H9 (cell line): ENCODE results near the gene FOXG1. TPM values are rescaled to one million over a fixed set of nuclear protein-coding genes. Genes with fewer than 3 reads are reported as not detected.

Experiments
- DNase-seq: peaks from one replicate; pipeline ENCODE4 v3.0.0-alpha.2; 2017
- H2AFZ ChIP-seq: one replicate; pipeline ENCODE4 v1.6.1; 2013; ENCODE audit warnings: mild to moderate bottlenecking, low read length, control low read depth, moderate library complexity
- H2AK5ac ChIP-seq: 2 replicates; pipeline ENCODE4 v1.6.1; 2013; ENCODE audit warnings: low read length, control low read depth, mixed read lengths; ENCODE audit not compliant: insufficient read length
- H2BK120ac ChIP-seq: one replicate; pipeline ENCODE4 v1.6.1; 2013; ENCODE audit warnings: low read depth, mild to moderate bottlenecking, low read length, control low read depth, inconsistent platforms; ENCODE audit not compliant: poor library complexity, severe bottlenecking
- H2BK12ac ChIP-seq: 2 replicates; pipeline ENCODE4 v1.6.1; 2013; ENCODE audit warnings: low read length, control low read depth, mixed read lengths, low read depth; ENCODE audit not compliant: insufficient read length
- H2BK15ac ChIP-seq: 2 replicates; pipeline ENCODE4 v1.6.1; 2013; ENCODE audit warnings: low read depth, low read length, control low read depth
- H2BK20ac ChIP-seq: one replicate; pipeline ENCODE4 v1.6.1; 2013; ENCODE audit warnings: low read depth, mild to moderate bottlenecking, low read length, control low read depth, inconsistent platforms; ENCODE audit not compliant: poor library complexity, severe bottlenecking
- H2BK5ac ChIP-seq: 2 replicates; pipeline ENCODE4 v1.6.1; 2013; ENCODE audit warnings: low read length, control low read depth, mixed read lengths; ENCODE audit not compliant: insufficient read length
- H3K14ac ChIP-seq: 2 replicates; pipeline ENCODE4 v1.6.1; 2013; ENCODE audit warnings: low read length, control low read depth; ENCODE audit not compliant: insufficient read depth
- H3K18ac ChIP-seq: 2 replicates; pipeline ENCODE4 v1.6.1; 2013; ENCODE audit warnings: low read depth, mild to moderate bottlenecking, mixed read lengths, low read length, control low read depth; ENCODE audit not compliant: insufficient read length
- H3K23ac ChIP-seq: 2 replicates; pipeline ENCODE4 v1.6.1; 2013; ENCODE audit warnings: low read length, control low read depth, mixed read lengths, low read depth; ENCODE audit not compliant: insufficient read length
- H3K23me2 ChIP-seq: 2 replicates; pipeline ENCODE4 v1.6.1; 2013; ENCODE audit warnings: low read depth, mild to moderate bottlenecking, mixed read lengths, low read length, control low read depth; ENCODE audit not compliant: insufficient read length, poor library complexity, severe bottlenecking
- H3K27ac ChIP-seq: 2 replicates; pipeline ENCODE4 v1.5.1; 2013; ENCODE audit warnings: low read length, control low read depth, mixed read lengths, low read depth; ENCODE audit not compliant: insufficient read length
- H3K27me3 ChIP-seq: 2 replicates; pipeline ENCODE4 v1.6.1; 2013; ENCODE audit warnings: low read length, control low read depth, inconsistent platforms; ENCODE audit not compliant: insufficient read depth
- H3K4ac ChIP-seq: 2 replicates; pipeline ENCODE4 v1.6.1; 2013; ENCODE audit warnings: low read depth, mild to moderate bottlenecking, control low read depth, inconsistent platforms, low read length, moderate library complexity
- H3K4me1 ChIP-seq: 2 replicates; pipeline ENCODE4 v1.6.1; 2013; ENCODE audit warnings: low read length, control low read depth, inconsistent platforms; ENCODE audit not compliant: insufficient read depth
- H3K4me2 ChIP-seq: 2 replicates; pipeline ENCODE4 v1.6.1; 2013; ENCODE audit warnings: low read length, control low read depth, mixed read lengths; ENCODE audit not compliant: insufficient read length, insufficient read depth
- H3K56ac ChIP-seq: 2 replicates; pipeline ENCODE4 v1.6.1; 2013; ENCODE audit warnings: low read depth, mild to moderate bottlenecking, mixed read lengths, low read length, control low read depth; ENCODE audit not compliant: insufficient read length
- H3K79me1 ChIP-seq: 2 replicates; pipeline ENCODE4 v1.6.1; 2013; ENCODE audit warnings: low read depth, mild to moderate bottlenecking, moderate library complexity, low read length, control low read depth, inconsistent platforms; ENCODE audit not compliant: insufficient read depth, poor library complexity, severe bottlenecking
- H3K79me2 ChIP-seq: 2 replicates; pipeline ENCODE4 v1.6.1; 2013; ENCODE audit warnings: low read length, control low read depth, inconsistent platforms; ENCODE audit not compliant: insufficient read depth
- H3K9ac ChIP-seq: 2 replicates; pipeline ENCODE4 v1.6.1; 2013; ENCODE audit warnings: low read length, control low read depth, mixed read lengths; ENCODE audit not compliant: insufficient read length; ENCODE audit errors: extremely low read depth
- H3K9me3 ChIP-seq: one replicate; pipeline ENCODE4 v1.6.1; 2013; ENCODE audit warnings: low read depth, low read length, inconsistent platforms; ENCODE audit not compliant: control insufficient read depth
- H3T11ph ChIP-seq: one replicate; pipeline ENCODE4 v1.6.1; 2013; ENCODE audit warnings: mild to moderate bottlenecking, low read length, control low read depth, inconsistent platforms
- H4K20me1 ChIP-seq: one replicate; pipeline ENCODE4 v1.6.1; 2013; ENCODE audit not compliant: control insufficient read depth, insufficient read length, insufficient read depth
- H4K5ac ChIP-seq: 2 replicates; pipeline ENCODE4 v1.6.1; 2013; ENCODE audit warnings: low read depth, mild to moderate bottlenecking, mixed read lengths, low read length, control low read depth; ENCODE audit not compliant: insufficient read length
- H4K8ac ChIP-seq: replicated peaks from 2 replicates; pipeline ENCODE4 v1.6.1; 2013; ENCODE audit warnings: low read length, control low read depth, mixed read lengths, low read depth; ENCODE audit not compliant: insufficient read length
- H4K91ac ChIP-seq: 2 replicates; pipeline ENCODE4 v1.6.1; 2013; ENCODE audit warnings: low read depth, mild to moderate bottlenecking, moderate library complexity, mixed read lengths, low read length, control low read depth; ENCODE audit not compliant: insufficient read length
- H3K27ac Mint-ChIP-seq, 3 experiments: 2 replicates in 2 of 3; 3 replicates in 1 of 3; pipeline ENCODE4 v1.8.0; 2020 to 2021; ENCODE audit warnings: mixed read lengths in 3 of 3, mild to moderate bottlenecking in 1 of 3, moderate library complexity in 1 of 3
- H3K27me3 Mint-ChIP-seq: 2 replicates; pipeline ENCODE4 v1.8.0; 2021; ENCODE audit warnings: low read depth, mild to moderate bottlenecking, moderate library complexity, mixed read lengths
- H3K36me3 Mint-ChIP-seq, 3 experiments: 2 replicates in 2 of 3; 3 replicates in 1 of 3; pipeline ENCODE4 v1.8.0; 2020 to 2021; ENCODE audit warnings: low read depth in 3 of 3, mixed read lengths in 3 of 3; ENCODE audit not compliant: insufficient read depth in 1 of 3
- H3K4me1 Mint-ChIP-seq, 2 experiments: 2 replicates each; pipeline ENCODE4 v1.8.0; 2020; ENCODE audit warnings: mixed read lengths in 2 of 2
- H3K4me3 Mint-ChIP-seq, 2 experiments: 2 replicates in 1 of 2; 3 replicates in 1 of 2; pipeline ENCODE4 v1.8.0; 2020 to 2021; ENCODE audit warnings: mild to moderate bottlenecking in 2 of 2, mixed read lengths in 2 of 2, moderate library complexity in 1 of 2
- H3K9me3 Mint-ChIP-seq, 2 experiments: 2 replicates in 1 of 2; 3 replicates in 1 of 2; pipeline ENCODE4 v1.8.0; 2020; ENCODE audit warnings: mild to moderate bottlenecking in 2 of 2, mixed read lengths in 2 of 2, moderate library complexity in 1 of 2
- WGBS: extraction: QIAGEN DNeasy Blood & Tissue Kit; methylation state at CpG from one replicate; pipeline ENCODE4 v1.1.7; 2013; ENCODE audit warnings: missing lambda C conversion rate, low lambda C conversion rate, mixed read lengths; ENCODE audit not compliant: insufficient read length; ENCODE audit errors: extremely low coverage; 5-methylcytosine and 5-hydroxymethylcytosine counted together
- total RNA-seq: library from RNA; stranded (reverse); gene quantifications from 2 replicates; pipeline ENCODE4 v1.2.1, GENCODE V29; 2021
- TF ChIP-seq, protein P1 (sequence below): fragments of 200-600 bp; sonication (generic); conservative IDR thresholded peaks from 3 replicates; pipeline ENCODE4 v1.8.0; 2021; ENCODE audit warnings: antibody characterized with exemption, mild to moderate bottlenecking

The FOXG1 gene
- total RNA-seq, 1 experiment from 2014 or later = 0.11 TPM

DNA sequence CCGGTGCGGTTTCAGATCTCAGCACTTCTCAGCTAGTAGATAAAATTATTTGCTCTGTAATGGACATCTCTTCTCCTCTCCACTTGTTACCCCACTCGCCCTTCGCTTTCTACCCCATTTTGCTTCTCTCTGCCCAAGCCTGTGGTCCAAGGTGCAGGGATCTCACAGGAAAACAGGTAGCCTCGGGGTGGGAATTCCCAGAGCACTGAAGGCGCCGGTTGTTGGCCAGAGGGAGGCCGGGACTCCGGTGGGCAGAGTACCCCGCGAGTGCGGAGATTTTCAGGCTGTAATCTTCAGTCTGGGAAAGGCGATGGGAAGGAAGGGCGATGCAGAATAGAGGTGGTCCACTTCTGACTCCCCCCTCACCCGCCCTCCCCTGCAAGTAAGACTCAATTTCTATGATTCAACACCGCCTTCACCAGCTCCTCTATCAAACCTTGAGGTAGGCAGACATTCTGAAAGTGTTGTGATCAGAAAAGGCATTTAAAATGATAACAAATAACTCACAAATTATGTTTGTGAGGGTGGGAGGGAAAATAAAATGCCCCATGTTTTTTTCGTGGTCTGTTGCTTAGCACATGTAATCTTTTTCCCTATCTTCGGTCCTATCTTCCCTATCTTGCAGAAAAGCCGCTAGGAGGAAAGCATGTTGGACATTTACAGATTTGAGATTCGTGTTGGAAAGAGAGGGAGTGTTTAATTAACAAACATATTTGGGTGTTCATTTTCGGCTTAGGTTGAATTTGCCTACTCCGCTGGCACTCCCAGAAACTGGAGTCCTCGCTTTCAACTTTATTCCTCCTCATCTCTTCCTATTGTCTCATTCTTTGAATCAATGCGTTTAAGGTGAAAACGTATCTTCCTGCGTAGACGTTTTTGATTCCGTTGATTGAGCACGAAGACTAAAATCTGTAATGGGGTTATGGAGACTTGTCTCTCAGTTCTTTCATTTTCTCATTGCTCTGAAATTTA, 8.5 kb downstream of the FOXG1 start:
- Histone ChIP-seq H2AFZ (no peak overlapping the region), H3K4me2 (peak overlapping the region; percentile 58), H3K14ac (no peak overlapping the region), H2BK15ac (no peak overlapping the region), H3K79me1 (no peaks in the 10 kb centered on the region), H3T11ph (no peak overlapping the region), H4K91ac (no peak overlapping the region), H3K23ac (no peak overlapping the region), H3K23me2 (peaks cover 10% of the 10 kb centered on the region), H3K18ac (no peak overlapping the region), H3K4ac (no peak overlapping the region), H2BK120ac (no peak overlapping the region), H2BK20ac (no peak overlapping the region), H3K9me3 (no peaks in the 10 kb centered on the region), H3K27ac (no peak overlapping the region), H3K9ac (no peak overlapping the region), H3K4me1 (peaks cover 7% of the 10 kb centered on the region; the same call in 1 of the 2 replicates), H3K56ac (no peak overlapping the region), H3K27me3 (peaks cover 68% of the 10 kb centered on the region), H4K8ac (no peak overlapping the region), H2AK5ac (no peak overlapping the region), H2BK12ac (no peak overlapping the region), H2BK5ac (no peak overlapping the region), H3K79me2 (no peaks in the 10 kb centered on the region), H4K20me1 (no peaks in the 10 kb centered on the region), H4K5ac (no peak overlapping the region)
- WGBS = no CpG with 5 or more reads among the region's 29 CpGs
- TF ChIP-seq, protein P1, sequence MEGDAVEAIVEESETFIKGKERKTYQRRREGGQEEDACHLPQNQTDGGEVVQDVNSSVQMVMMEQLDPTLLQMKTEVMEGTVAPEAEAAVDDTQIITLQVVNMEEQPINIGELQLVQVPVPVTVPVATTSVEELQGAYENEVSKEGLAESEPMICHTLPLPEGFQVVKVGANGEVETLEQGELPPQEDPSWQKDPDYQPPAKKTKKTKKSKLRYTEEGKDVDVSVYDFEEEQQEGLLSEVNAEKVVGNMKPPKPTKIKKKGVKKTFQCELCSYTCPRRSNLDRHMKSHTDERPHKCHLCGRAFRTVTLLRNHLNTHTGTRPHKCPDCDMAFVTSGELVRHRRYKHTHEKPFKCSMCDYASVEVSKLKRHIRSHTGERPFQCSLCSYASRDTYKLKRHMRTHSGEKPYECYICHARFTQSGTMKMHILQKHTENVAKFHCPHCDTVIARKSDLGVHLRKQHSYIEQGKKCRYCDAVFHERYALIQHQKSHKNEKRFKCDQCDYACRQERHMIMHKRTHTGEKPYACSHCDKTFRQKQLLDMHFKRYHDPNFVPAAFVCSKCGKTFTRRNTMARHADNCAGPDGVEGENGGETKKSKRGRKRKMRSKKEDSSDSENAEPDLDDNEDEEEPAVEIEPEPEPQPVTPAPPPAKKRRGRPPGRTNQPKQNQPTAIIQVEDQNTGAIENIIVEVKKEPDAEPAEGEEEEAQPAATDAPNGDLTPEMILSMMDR = no peak
- Mint-ChIP-seq H3K27ac (no peak overlapping the region), H3K36me3 (no peaks in the 10 kb centered on the region; a peak in 1 of 7 replicates), H3K27me3 (peaks cover 99% of the 10 kb centered on the region), H3K4me3 (peak overlapping the region; percentile 53 to 79; a peak in 4 of 5 replicates), H3K4me1 (peaks cover 9 to 42% of the 10 kb centered on the region in 2 experiments), H3K9me3 (peaks cover 0 to 10% of the 10 kb centered on the region in 2 experiments; a peak in 2 of 5 replicates)
- DNase-seq = peak; percentile 46
